OCI-M2 (cell line): ENCODE measurements around the gene IZUMO1R.
"Not testable (repeated sequence)": the region's sequence is repeated elsewhere in the genome, so short reads cannot be mapped to it uniquely, and the experiment has no call there.

Experiments
- DNase-seq: peaks from one replicate; lab custom pipeline; 2025; ENCODE audit not compliant: unreplicated experiment; lab: John Stamatoyannopoulos, UW

The IZUMO1R gene

DNA sequence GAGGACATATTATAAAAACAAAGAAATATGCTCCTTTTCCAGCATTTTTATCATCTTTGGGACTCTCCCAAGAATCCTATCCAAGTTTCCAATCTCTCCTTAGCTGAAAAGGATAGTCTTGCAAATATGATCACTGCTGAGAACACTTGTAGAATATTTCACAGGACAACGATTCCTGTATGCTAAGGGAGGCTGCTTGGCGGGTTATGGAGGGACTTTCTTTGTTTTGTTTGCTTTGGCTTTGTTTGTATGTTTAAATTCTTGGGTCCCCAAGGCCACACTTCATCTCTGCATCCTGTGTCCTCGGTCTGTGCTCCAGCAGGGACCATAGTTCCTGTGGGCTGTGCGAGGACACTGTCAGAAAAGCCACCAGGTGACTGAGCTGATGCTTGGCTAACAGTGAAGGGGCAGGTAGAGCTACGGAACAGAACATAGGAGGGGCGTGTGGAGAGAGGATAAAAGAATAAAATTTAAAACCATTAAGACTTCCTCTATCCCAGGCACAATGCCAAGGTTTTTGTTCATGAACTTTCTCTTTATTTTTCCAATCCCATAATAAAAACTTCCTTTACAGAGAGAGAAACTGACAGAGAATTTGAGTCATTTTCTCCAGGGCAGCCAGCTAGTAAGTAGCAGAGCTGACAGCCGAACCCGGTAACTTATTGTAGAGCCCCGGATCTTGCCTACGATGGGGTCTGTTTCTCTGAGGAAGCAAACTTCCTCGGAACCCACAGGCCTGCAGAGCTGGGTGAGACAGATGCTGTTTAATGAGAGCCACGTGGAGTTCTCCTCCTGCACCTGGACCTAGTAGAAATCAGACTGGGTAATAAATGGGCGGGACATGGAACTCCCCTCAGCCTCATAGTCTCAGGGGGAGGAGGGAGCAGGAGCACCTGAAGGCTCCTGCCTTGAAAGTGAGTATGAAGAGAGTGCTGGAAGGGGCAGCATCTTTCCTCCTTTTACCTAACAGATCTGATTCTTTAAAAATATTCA lies at the start of gene IZUMO1R:
TSS of gene IZUMO1R (plus strand) at position 615 of the 993 bp plus-strand sequence. CDS start 1,057 bp downstream, outside the sequence.
- DNase-seq, result no peak

DNA sequence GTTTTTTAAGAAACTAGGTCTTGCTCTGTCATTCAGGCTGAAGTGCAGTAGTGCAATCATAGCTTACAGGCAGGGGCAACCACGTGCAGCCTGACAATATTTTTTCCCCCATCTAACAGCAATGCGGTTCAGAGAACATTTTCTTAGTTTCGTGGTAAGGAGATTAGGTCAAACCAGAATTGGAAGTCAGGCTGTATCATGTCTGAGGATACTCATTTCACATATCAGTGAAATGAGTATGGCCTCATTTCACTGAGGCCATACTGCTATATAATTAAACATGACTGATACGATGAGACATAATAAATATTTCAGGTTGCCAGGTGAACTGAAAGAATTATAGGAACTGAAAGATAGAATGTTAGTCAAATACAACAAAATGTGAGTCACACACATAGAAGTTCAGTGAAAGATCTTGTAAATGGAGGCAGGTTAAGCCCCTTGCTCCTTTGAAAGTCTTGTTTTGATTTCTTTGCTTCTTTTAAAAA lies 32.5 kb upstream of the IZUMO1R start:
- no peak for DNase-seq

DNA sequence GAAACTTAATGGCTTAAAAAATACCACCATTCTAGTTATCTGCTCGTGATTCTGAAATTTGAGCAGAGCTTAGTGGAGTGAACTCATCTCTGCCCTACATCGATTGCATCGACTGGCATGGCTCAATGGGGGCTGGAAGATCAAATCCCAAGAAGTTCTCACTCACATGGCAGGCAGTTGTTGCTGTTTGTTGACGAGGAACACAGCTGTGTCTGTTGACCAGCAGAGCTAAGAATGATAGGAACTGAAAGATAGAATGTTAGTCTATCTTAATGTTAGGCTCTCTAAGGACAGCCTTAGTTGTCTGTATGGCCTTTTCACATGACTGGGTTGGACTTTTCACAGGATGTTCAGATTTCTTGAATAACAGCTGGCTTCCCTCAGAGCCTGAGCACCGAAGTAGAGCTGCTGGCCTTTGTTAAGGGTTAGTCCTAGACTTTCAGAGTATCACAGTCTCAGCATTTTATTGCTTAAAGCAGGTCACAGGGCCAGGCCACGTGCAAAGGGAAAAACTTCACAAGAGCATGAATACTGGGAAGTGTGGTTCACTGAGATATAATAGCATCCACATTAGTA lies 31.6 kb upstream of the IZUMO1R start:
- DNase-seq, result no peak

DNA sequence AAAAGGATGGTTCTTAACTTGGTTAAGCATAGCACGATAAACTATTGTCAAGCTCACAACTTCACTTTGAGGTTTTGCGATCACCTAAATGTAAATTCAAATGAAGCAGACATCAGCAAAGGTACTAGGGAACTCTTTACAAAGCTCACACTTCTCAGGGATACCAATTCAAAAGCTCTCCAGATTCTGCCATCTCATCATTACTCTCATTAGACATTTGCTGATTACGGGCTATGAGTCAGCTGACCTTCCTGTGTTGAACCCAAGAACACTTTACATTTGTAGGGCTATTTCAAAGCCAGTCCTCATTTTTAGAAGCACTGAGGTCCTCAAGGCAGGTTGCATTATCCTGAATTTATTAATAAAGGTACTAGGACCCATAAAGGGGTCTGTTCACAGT lies 28.4 kb upstream of the IZUMO1R start:
- DNase-seq, result no peak

DNA sequence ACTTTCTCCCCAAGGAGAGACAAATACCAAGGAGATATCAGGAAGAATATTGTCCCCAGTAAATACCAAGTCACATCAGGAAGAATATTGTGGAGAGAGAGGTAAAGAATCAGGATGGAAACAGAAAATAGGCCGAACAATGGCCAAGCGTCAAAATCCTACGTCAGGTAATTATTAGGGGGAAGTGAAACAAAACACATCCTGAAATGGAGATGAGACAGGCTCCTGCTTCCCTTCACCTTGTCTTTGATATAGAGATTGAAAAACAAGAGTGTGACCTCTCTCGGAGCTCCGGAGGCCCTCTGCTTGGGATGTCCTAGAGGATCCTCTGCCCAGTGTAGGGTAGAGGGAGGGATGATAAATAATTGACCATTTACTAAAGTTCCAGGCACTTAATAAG lies 27.4 kb upstream of the IZUMO1R start:
- no peak for DNase-seq

DNA sequence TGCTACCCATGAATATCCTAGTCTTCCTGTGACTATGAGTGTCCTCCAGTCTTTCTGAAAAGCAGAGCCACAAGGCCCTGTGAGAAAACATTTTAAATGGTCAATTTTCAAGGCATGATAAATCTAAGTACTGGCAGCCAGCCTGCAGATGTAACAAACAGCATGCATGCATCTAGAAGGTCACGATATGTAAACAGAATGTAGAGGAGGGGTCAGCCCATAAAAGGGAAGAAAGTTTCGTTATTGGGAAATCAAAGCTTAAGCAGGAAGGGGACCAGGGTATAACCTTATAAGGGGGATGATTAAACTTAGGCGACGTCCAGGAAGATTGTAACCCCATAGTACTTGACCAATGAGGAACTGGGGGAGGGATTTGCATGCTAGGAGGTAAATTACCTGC lies 26.2 kb upstream of the IZUMO1R start:
- DNase-seq, result not testable (repeated sequence)

DNA sequence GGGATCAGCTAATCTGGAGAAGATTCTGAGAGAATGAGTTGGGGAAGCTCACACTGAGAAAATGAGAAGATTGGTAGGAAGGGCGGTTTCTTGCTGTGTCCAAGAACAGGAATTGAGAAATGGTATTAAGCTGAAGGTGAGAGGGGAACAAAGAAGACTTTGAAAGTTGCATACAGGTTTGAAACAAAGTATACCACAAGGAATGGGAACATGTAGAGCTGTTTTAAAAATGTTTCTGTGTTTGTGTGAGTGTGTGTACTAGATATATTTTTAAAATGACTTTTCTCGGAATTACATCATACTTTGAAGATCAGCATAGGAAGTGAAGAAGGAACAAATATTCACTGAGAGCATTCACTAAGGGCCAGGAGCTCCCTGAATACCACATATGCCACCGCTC lies 24.4 kb upstream of the IZUMO1R start:
- no peak for DNase-seq

DNA sequence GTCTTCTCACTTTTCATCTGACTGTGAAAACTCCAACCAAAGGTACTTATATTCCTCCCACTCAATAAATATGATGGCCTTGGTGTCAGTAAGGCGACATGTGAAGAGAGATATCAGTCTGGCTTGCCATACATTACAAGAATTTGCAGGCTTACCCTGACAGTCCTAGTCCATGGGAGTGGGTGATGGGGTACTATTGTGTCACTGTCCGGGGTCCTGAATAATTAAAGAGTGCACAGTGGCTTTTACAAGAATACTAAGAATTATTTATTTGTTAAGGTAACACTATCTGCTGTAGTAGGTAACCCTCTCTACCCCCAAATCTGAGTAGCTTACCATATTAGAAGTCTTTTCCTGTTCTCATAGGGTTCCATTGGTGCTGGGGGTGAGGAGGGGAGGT lies 23.1 kb upstream of the IZUMO1R start:
- no peak for DNase-seq

DNA sequence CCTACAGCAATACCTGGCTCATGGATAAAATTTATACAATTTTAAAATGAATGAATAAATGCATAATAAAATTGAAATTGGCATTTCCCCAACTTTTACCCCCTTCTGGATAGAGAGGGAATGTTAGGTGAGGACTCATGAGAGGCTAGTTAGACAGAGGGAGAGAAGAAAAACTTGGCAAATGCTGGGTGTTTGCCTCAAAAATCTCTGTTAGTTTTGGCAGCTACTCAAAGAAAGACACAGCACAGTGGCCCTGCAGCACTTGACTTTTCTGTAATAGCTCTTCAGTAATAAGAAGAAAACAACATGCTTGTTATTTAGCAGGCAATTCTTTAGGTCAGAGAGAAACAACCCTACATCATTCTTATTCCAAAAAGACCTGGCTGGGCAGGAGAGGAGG lies 20.7 kb upstream of the IZUMO1R start:
- DNase-seq, result no peak

DNA sequence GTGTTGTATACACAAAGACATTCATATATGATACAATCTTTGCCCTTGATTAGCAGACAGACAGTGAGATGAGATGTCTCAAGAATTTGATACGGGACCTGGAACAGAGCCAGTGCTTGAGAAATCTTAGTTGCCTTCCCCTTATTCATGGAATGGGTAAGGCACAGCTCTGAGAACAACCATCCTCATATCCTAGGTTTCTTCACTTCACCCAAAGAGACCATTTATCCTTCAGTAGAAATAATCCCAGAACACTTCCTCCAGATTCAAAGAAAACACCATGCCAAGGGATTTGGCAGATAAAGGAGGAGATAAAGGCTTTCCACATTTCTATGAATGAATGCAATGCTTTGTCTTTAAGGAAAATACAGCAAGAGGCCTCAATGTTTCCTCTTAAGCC lies 8.8 kb upstream of the IZUMO1R start:
- no peak for DNase-seq

DNA sequence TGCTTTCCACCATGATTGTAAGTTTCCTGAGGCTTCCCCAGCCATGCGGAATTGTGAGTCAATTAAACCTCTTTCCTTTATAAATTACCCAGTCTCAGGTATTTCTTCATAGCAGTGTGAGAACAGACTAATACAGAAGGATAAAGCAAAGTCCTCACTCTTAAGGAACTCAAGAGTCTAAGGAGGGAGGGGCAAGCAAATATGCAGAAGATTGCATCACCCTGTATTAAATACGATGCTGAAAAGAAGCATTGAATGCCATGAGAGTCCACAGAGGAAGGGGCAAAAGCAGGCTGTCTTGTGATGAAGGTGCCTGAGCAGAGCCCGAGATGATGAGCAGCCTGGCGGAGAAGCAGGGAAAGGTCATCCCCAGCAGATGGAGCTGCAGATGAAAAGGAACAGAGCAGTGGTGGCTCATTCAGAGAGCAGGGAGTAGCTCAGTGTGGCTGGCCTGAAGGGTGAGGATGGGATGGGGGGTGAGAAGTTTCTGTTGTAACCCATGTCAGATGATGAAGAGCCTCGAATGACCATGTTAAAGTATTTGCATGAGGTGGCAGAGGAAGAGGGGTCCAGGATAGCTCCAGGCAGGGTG lies 6.3 kb upstream of the IZUMO1R start:
- DNase-seq, result no peak

DNA sequence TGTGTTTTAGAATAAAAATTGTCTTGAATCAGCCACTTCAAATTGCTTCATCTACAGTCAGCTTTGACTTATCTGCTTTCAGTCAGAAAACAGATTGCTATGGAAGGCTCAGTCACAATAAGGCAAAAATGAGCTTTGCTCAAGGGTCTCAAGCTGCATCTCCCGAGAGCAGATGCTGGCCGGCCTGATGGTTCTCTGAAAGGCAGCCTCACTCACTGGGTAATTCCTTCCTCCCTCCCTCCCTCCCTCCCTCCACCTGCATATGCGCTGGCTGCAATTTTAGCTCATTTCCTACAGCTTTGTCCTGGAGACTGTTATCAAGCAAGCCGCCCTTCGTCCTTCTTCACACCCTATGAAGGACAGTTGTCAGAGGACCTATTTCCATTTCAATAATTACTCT lies 1.6 kb upstream of the IZUMO1R start:
- no peak for DNase-seq

DNA sequence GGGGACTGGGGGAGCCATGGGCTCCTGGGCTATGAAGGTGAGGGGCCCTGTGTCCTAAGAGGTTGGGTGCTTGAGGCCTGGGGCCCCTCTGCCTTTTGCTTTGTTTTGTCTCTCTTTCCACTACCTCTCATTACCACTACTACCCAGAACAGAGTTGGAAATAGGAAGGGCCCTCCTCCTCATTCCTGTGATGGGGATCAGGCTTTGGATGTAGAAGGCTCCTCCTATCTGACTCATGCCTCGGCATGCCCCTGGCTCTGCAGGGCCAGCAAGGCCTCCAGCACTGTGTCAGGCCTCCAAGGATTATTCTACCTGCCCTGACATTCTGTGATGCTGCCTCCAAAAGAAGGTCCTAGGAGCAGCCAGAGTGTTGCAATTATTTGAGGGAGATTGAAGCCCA lies 766 bp downstream of the IZUMO1R start:
- no peak for DNase-seq

DNA sequence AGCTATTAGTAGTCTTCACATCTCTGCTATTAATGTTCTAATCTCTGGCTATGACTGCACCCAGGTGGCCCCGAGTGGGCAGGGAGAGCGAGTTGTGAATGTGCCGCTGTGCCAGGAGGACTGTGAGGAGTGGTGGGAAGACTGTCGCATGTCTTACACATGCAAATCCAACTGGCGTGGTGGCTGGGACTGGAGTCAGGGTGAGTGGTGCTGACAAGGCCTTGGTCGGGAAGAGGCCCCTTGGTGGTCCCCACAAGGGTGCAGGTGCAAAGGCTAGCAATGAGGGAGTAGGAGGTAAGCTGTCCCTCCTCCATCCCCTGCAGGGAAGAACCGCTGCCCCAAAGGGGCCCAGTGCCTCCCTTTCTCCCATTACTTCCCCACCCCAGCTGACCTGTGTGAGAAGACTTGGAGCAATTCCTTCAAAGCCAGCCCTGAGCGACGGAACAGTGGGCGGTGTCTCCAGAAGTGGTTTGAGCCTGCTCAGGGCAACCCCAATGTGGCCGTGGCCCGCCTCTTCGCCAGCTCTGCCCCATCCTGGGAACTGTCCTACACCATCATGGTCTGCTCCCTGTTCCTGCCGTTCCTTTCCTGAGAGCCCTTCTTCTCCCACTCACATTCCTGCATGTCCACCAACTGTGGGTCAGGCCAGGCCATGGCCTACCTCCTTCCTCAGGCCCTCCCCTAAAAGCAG lies 2.9 kb downstream of the IZUMO1R start:
- DNase-seq, result no peak

DNA sequence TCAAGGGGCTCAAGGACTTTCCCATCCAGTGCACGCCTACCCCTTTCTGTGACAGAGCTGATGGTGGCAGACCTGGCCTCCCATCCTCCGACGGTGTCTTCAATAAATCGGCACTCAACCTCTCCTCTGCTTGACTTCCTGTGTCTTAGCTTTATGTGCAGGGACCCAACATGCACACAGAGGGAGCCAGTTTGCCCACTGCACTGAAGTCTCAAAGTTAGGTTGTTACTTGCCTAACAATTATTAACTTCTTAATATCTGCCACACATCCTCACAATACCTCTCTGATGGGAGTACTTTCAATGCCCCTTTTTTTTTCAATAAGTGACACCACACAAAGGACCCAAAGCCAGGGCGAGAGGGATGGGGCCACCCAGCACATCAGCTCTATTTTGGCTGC lies 3.6 kb downstream of the IZUMO1R start:
- DNase-seq, result no peak

DNA sequence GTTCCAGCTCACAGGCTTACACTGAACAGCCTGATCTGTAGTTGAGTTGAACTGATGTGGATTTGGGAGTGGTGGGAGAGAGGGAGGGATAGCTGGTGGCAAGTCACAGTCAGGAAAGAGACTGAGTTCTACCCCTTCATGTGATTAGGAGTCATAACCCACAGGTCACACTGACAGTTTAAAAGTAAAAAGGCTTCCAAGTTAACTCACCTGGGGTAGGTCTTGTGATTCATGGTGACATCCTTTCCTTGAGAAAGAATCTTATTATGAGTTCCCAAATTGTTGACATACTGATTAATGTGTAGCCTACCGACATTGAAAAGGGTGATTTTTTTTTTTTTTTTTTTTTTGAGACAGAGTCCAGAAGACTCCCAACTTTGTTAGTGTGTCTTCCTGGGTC lies 5.4 kb downstream of the IZUMO1R start:
- no peak for DNase-seq

DNA sequence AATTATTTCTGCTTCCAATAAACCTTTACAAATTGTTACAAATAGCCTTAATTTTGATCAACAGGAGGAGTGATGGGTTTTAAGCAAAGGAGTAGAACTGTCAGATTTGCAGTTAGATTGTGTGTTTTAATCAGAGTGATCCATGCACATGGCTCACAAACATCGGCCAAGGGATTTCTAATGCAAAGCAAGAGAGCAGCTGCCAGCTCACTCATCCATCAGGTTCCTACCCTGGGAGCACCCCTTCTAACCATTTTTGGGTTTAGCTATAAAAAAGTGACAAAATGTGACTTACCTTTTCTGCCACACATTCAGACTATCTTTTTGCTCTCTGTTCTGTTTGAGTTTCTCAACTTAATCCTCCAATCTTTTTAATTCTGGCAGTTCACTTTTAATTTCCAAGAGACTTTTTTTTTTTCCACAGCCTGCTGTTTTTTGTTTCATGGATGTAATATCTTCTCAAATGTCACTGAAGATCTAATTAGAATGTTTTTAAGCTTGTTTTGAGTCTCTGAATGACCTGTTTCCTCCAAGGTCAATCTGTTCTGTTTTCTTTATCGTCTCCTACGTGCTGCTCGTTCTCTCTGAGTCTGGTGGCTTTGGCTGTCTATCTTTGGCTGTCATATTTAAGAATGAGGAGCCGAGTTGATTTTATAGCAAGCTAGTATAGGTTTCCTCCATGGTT lies 6.0 kb downstream of the IZUMO1R start:
- no peak for DNase-seq

DNA sequence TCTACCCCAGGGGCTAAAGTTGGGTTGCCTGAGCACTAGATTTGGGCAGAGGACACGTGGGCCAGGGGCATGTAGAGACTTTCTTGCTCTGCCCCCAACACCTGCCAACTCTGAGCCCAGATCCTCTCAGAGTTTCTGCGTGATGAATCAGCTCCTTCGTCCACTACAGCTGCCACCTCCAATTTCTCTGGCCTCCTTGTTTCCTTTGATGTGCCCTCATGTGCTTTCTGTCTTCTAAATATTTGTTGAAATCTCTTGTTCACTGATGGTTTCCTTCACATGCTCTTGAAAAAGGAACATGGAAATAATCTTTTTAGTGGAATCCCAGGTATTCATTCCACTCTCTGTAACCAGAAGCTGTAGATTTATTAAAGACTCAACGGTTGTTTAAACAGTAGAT lies 8.0 kb downstream of the IZUMO1R start:
- DNase-seq, result no peak

DNA sequence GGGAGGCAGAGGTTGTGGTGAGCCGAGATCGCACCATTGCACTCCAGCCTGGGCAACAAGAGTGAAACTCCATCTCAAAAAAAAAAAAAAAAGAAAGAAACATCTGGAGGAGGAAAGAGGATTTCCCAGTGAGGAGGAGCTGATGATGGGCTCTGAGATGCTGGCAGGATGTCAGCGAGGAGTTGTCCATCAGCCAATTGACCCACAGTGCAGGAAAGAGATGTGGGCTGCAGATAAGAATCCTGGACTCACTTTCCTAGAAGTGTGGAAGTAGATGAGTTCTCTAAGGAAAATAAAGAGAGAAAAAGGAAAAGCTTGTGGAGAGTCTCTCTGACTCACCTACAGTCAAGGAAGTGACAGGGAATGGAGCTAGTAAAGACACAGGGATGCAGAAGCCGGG lies 9.7 kb downstream of the IZUMO1R start:
- no peak for DNase-seq

DNA sequence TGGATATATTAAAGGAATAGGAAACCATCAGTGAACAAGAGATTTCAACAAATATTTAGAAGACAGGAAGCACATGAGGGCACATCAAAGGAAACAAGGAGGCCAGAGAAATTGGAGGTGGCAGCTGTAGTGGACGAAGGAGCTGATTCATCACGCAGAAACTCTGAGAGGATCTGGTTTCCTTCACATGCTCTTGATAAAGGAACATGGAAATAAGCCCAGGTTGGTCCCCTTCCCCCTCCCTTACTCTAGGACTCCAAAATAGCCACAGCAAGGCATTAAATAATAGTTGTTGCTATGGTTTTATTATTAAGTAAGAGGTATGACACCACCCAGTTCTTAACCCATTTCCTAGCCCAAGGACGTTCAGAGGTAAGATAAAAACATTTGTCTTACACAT lies 11.3 kb downstream of the IZUMO1R start:
- no peak for DNase-seq

DNA sequence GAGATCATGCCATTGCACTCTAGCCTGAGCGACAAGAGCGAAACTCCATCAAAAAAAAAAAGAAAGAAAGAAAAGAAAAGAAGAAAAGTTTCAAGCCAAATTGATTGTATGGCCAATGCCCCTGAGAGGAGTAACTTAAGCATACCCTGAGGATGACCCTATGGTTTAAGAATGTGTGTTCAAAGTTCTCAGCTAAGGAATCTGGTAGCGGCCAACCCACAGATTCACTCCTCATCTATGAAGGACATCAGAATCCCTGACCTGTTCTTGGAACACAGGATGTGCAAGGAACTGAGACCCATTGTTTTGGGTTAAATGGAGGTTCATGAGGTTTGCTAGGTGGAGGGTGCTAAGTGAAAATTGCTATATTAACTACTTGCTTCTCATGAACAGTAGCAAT lies 18.1 kb downstream of the IZUMO1R start:
- no peak for DNase-seq
